Stimulated activated CD8-positive, alpha-beta memory T cell treated with anti-CD3 and anti-CD28 coated beads, Interleukin-15, amount 100 ng/mL, for 1 hour (primary cell): Measurements from ENCODE around the gene TOP3B.

ENCODE experiments used
- DNase-seq: peaks from one replicate; pipeline ENCODE4 v3.0.0-alpha.2; 2020; ENCODE audit warnings: low read depth

TOP3B gene

DNA sequence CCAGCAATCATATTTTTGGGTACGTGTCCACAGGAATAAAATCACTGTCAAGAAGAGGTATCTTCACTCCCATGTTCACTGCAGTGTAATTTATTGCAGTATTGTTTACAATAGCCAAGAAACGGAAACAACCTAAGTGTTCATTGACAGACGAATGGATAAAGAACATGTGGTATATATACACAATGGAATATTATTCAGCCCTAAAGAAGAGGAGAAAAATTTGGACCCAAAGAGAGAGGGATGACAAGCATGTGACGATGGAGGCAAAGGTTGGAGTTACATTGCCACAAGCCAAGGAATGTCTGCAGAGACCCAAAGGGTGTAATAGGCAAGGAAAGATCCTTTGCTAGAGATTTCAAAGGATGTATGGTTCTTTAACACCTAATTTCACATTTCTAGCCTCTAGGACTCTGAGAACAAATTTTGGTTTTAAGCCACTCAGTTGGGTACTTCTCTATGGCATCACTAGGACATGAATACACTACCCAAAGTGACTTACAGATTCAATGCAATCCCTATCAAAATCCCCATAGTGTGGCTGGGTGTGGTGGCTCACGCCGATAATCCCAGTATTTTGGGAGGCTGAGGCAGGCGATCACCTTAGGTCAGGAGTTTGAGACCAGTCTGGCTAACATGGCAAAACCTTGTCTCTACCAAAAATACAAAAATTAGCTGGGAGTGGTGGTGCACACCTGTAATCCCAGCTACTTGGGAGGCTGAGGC lies 31.1 kb upstream of the TOP3B start:
- DNase-seq, result no peak

DNA sequence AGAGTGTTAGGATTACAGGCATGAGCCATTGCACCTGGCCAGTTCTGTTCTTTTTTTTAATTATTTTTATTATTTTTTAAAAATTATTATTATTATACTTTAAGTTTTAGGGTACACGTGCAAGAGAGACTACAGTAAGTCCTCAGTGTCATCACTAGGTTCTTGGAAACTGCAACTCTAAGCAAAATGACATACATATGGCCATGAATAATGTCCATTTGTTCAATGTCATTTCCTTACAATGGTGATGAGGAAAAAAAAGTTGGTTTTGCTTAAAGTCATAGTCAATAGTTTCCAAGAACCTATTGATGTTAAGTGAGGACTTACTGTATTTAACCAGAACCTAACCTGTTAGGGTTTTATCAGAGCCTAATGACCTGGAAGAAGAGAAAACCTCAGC lies 29.4 kb upstream of the TOP3B start:
- DNase-seq, result no peak

DNA sequence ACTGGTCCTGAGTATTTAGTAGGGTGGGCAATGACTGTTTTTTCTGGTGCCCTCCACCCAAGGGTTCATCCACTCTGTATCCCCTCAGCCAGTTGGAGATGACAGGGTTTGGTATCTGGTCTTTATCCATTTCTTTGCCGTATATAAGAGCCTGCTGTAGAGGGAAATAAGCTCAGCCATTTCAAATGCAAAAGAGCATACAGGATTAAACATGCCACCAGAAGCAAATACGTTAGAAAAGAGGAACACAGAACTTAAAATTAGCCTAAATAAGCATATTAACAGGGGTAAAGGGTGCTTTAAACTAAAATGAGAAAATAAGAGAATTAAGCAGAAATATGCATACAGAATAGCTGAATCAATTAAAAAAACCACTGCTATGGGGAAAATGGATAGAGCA lies 27.8 kb upstream of the TOP3B start:
- DNase-seq, result no peak

DNA sequence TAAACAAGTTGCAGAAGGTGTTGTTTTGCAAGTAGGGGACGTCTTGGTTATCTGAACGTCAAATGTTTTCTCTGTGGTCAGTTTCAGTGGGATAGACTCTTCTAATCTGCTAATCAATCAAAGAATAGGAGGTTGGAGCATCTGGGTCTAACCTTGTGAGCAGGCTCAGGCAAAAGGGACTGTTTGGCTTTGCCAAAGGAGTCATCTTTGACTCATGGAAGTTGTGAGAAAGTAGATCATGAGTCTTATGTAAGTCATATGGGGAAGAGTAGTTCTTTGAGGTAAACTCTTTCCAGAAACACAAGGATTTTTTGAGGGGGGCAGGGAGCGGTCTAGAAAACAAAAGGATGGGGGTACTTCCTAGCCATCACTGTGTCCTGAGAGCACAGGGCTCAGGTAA lies 27.1 kb upstream of the TOP3B start:
- DNase-seq, result no peak

DNA sequence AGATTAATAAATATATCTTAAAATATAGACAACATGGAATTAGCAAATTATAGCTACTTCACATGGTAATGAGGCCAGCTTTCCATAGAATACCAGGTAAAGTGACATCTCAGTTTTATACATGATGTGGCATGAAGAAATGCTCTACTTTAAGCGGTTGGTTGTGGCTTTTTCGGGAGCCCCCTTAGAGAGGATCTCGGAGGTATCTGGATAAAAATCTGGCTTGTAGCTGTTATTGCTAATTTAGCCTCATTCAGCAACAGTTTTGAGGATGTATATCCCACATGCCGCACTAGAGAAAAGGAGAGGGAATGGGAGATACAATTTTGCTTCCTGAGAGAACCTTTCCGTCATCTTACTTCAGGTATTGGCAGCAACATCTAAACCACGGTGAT lies 24.0 kb upstream of the TOP3B start:
- DNase-seq, result no peak

DNA sequence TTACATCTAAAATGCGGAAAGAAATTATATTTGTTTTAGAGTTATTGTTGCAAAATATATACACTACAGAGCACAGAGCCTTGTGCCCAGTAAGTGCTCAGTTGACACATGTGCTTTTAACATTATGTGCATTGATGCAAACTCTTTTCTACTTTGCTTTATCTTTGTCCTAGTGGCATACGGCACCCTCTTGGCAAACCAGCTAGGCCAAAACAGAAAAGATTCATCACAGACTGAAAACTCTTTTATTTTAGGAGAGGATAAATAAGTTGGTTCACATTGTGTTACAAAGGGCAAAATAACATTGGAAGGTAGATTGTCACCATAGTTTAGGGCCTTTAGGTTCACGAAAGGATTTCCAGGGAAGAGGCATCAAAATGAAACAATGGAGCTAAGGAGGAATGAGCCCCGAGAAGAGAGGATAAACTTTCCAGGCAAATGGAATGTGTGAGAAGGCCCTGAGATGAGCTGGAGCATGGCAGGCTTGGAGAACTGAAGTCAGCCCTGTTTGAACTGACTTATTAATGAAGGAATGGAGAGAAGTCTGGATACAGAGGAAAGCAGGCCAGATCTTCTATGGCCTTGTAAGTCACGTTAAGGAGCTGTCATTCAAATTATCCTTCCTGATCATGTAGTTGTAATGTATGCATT lies 23.5 kb upstream of the TOP3B start:
- no peak for DNase-seq

DNA sequence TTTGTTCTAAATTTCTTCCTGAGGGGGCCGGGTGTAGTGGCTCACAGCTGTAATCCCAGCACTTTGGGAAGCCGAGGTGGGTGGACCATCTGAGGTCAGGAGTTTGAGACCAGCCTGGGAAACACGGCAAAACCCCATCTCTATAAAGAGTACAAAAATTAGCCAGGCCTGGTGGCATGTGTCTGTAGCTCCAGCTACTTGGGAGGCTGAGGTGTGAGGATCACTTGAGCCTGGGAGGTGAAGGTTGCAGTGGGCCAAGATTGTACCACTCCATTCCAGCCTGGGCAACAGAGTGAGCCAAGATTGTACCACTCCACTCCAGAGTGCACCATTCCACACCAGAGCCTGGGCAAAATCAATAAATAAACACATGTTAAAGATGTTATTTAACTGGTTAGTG lies 20.6 kb upstream of the TOP3B start:
- DNase-seq, result no peak

DNA sequence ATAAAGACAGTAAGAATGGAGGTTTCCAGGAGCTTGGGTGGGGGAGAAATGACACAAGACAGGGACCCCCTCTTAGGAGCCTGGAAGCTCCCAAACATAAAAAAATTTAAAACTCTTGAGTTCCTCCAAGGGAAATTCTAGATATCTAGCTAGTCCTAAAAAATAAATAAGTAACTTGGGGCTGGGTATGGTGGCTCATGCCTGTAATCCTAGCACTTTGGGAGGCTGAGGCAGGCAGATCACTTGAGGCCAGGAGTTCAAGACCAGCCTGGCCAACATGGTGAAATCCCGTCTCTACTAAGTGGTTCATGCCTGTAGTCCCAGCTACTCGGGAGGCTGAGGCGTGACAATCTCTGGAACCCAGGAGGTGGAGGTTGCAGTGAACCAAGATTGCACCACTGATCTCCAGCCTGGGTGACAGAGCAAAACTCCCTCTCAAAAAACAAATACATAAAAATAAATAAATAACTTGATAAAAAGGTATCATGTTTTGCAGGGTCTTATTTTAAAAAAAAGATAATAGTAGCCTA lies 20.0 kb upstream of the TOP3B start:
- no peak for DNase-seq

DNA sequence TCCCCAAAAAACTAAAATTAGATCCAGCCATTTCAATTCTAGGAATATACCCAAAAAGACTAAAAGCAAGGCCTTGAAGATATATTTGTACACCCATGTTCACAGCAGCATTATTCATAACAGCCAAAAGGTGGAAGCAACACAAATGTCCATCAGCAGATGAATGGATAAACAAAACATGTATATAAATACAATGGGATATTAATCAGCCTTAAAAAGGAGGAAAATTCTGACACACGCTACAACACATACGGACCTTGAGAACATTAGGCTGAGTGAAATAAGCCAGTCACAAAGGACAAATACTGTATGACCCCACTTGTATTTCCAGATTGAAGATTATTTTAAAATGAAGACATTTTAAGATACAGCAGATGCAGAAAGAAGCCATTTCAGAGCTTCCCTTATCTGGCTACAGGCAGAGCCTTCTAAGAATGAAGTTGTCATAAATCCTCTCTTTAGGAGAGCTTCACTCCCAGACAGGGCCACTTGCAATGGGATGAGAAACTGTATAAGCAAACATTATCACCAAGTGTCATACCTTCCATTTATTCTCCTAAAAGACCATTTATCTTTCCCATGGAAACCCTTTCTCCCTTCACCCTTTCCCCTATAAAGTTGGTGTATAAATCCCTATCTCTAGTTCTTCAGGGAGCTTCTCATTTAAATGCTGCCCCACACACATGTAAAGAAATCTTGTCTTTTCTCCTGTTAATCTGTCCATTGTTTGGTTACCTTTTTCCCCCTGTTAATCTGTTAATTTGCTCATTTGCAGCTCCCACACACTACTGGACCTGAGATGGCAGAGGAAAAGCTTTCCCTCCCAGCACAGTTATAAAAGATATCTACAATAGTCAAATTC lies 19.3 kb upstream of the TOP3B start:
- DNase-seq, result no peak

DNA sequence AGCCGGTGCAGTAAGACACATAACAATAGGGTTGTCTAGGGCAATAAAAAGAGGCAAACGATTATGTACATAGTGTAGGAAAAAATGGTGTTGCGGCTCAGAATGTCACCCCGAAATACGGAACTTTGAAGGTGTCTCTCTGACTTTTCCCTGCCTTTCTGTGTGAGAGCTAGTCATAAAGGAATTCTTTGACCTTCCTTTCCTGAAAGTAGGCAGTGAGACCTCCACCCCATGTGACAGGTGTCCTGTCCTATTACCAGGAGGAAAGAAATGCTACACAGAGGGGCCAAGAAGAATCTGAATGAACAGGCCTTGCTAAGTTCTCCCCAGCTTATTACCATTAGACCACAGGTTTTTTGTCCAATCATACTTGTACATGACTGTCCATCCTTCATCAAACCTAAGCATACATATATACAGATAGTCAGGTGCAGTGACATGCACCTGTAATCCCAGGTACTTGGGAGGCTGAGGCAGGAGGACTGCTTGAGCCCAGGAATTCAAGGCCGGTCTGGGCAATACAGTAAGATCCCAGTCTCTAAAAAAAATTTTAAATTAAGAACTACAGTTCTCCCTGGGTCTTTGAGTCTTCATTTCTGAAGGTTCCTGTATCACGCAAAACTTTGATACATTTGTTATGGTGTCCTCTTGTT lies 16.1 kb upstream of the TOP3B start:
- DNase-seq, result no peak

DNA sequence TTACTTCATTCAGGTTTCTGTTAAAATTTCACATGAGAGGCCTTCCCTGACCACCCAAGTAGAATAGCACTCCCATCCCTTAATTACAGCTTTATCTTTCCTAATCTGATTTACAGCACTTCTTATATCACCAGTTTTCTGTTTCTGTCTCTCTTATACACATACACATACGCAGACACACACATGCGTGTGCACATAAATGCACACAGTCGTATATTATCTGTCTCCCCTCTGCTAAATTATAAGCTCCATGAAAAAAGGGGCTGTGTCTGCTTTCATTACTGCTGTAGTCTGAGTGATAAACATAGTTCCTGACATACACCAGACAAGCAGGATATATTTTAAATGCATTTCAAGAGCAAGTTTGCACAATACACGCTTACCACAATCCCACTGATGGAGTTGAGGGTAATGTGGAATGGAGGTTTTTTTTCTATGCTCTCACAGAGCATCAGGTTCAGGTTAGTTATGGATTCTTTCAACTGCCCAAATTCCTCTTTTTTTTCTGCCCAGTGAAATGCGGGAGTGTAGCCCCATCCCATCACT lies 13.7 kb upstream of the TOP3B start:
- DNase-seq, result no peak

DNA sequence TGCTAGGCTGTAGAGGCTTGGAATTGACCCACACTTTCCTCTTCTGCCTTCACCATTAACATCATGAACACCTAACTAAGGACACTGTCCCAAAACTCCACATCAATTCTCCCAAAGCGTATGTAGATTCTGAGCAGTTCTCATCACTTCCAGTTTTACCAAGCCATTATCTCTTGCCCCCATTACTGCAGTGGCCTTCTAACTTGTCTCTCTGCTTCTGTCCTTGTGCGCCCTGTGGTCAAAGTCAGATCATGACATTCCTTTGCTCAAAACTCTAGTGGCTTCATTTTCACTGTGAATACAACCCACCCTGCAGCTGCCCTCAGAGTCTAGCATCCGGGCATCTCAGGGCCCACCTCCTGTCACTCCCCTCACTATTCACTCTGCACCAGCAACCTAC lies 13.1 kb upstream of the TOP3B start:
- no peak for DNase-seq

DNA sequence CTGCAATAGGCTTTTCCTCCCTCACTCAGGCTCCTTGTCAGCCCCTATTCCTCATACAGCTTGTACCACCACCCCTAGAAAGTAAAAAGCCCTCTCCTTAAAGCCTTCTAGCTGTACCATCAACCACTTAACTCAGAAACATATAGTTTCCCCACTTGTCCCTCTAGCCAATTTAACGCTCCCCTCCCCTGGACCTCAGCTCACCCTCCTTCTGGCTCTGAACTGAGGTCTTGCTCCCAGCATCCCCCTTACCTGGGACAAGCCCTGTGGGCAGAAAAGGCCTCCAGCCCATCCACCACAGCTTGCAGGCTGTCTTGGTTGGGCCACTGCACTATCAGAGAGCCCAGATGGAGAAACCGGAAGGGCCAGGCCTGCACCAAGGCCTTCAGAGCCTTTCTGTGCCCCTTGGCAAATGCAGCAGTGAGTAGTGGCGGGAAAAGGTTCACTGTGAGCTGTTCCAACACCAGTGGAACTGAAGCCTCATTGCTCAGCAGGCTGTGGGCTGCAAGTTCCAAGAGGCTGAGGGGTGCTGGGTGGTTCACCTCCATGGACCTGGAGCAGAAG lies 12.4 kb upstream of the TOP3B start:
- no peak for DNase-seq

DNA sequence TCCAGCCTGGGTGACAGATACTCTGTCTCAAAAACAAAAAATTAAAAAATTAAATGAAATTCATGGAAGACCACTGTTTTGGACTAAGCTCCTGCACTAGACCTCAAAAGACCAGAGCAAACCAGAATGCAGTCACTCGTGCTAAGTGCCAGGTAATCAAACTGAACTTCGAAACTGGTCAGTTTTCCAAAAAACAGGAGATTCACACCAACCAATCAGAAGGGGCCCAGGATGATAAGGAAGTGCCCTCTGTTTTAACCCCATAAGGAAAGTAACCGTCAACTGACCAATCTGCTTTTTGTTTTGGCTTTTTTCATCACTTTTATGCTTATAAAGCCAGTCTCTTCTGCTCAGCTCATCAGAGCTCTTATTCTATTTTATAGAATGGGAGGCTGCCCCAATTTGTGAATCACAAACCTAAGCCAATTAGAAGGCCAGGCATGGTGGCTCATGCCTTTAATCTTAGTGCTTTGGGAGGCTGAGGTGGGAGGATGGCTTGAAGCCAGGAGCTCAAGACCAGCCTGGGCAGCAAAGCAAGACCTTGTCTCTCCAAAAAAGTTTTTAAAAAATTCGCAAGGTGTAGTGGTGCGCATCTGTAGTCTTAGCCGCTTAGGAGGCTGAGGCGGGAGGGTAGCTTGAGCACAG lies 10.1 kb upstream of the TOP3B start:
- no peak for DNase-seq

DNA sequence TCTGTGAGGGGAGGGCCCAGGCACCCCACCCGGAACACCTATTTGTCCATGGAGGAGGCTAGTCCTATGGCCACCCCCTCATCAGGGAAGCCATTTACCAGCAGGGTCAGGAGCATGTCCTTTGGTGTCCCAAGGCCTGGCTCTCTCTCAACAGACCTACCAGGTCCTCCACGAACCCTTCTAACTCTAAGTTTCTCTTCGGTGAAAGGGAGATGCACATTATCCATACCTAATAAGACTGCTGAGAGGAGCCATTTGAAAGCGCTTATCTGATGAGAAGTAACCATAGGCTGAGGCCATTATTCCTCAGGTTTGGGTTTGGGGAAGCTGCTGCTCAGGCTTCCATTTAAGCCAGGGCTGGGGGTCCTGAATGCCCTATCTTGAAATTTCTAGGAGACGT lies 9.2 kb upstream of the TOP3B start:
- DNase-seq, result no peak

DNA sequence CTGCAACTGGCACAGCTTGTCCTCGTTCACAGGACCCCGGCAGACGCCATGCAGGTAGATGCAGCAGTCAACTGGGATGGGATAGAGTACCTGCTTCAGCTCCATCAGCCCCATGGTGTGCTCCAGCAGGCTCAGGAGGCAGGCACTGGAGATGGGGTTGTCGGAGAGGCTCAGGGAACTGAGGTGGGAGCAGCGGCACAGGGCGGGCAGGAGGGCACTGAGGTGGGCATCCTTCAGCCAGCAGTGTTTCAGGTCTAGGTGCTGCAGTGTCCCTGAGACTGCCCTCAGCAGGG lies 8.7 kb upstream of the TOP3B start:
- no peak for DNase-seq

DNA sequence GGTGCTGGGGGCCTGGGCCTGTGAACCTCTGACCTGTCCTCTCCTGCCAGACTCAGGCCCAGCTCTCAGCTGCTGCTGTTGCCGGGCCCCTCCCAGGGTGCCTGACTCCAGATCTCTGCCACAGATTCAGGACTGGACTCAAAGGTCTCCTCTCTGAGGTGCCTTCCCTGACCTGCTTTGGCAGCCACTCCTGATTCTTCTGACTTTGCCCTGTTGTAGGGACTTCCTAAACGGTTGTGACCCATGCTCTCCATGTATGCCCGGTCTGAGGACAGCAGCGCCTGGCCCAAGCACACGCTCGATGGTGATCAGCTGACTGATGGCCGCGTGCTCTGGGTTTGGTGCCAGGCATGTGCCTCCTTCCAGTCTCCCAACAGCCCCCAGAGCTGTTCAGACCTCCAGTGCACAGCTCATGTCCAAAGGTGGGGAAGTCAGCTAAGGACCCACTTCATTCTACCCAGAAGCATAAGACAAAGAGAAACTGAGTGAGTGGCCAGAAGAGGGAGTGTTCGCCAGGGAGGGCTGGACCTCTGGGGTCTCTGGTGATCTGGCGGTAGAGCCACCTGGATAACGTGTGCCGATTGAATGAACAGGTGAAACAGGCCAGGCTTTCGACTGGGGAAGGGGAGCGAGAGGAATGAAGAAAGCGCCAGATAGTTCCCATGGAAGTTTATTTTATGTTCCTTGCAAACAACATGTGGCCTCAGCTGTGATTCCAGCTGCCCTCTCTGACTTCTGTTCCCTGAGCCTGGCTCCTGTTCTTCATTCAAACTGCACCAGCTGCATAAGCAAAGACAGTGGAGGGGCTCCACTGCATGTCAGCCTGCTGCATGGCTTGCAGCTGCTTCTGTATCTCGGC lies 8.1 kb upstream of the TOP3B start:
- DNase-seq, result no peak

DNA sequence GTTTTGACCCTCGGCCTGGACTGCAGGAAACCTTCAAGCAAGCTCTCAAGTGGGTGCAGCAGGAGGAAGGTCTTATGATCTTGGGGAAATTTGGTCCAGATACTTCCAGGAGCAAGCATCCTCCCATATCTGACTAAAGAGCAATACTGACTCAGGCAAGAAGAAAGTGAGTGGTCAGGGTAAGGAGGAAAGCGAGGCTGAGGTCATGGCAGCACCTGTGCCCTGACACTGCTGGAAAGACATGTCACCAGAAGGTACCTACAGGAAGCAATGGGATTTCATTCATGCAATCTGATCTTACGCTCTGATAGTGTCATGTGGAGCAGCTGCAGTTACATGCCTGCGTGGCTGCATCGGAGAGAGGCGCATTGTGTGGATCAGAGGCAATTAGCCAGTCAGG lies 6.5 kb upstream of the TOP3B start:
- DNase-seq, result no peak

DNA sequence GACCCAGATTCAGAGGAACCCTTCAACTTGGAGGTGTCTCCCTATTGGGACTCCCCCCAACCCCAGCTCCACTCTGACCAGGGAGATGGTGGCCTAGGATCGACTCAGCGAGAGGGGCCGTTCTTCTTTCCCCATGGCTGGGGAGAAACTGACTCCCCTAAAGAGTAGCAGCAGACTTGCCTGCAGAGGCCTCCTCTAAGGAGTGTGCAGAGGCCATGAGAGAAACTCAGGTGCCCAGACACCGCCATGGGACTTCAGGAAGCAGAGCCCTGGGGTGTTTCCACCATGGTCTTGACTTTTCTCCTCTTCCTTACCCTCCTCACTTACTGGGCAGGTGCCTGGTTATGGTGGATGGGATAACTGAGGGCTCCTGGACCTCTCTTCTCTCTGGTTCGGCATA lies 2.6 kb upstream of the TOP3B start:
- no peak for DNase-seq

DNA sequence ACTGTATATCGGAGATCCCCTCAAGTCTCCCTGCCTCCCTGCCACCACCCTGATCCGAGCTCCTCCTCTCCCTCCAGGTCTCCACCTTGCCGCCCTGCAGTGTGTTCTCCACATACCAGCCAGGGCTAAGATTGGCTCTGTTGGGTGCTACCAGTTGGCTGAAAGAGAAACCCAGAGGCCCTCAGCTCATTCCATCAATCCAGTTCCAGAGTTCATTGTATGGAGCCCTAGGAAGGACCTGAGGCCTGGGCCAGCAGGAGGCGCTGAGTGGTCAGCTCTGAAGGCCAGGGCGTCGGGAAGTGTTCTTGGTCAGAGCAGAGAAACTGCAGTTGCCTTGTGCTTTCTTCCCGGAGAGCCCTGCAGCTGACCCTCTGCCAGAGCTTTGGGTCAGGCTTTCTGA lies 2.2 kb upstream of the TOP3B start:
- no peak for DNase-seq

DNA sequence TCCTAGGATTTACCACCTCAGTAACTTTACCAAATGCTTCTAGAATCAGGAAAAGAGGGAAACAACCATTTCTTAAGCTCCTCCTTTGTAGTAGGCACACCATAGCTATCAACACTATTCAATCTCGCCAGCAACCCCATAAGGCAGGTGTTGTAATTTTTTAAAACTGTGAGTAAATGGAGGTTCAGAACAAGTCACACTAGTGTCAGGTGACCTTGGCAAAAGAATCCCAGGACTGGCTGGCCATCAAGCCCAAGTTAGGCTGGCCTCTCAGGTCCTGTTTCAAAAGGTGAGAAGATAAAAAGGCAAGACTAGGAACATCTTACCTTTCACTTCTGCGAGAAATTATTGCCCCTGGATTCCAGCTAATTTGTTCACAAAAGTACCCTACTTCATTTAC lies 713 bp downstream of the TOP3B start:
- DNase-seq, result no peak
